GM23248 (cell line): ENCODE measurements around the gene BECN2.

Source experiments
- EZH2 ChIP-seq: fragments of 200-600 bp; sonication (generic); IDR thresholded peaks from 2 replicates; pipeline ENCODE4 v1.6.1; 2018; ENCODE audit warnings: antibody characterized with exemption, mild to moderate bottlenecking; ENCODE audit not compliant: insufficient read depth, poor library complexity, severe bottlenecking
- EZH2phosphoT487 ChIP-seq: fragments of 200-600 bp; sonication (generic); IDR thresholded peaks from 2 replicates; pipeline ENCODE4 v1.6.1; 2018; ENCODE audit warnings: antibody characterized with exemption, moderate library complexity, mild to moderate bottlenecking, low read depth; ENCODE audit not compliant: insufficient read depth

DNA sequence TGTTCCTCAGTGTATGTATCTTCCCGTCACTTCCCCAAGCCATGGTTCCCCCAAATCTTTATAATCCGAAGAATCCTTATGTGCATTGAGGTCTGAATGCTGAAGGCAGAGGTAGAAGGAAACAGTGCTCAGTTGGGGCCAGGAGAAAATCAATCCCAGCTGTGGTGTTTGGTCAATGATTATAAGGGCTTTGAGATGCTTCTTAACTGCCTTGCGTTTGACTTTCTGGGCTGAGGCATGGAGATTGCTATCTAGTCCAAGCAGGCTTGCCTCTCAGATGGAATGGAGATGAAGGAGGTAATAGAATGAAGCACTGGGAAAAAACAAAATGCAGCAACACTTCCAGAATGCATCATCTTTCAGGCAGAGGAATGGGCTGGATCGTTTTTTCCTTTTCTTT lies 44.9 kb downstream of the BECN2 start:
- TF ChIP-seq EZH2 (no peak), EZH2phosphoT487 (no peak)
